ENCODE results near the gene CST6.
"Not testable (repeated sequence)": the region's sequence is repeated elsewhere in the genome, so short reads cannot be mapped to it uniquely, and the experiment has no call there.

The CST6 gene

GRCh38 chr11:66015454-66015881 lies 3.7 kb downstream of the CST6 start:
- no peak for DNase-seq (ENCODE audit: low spot score)

DNA sequence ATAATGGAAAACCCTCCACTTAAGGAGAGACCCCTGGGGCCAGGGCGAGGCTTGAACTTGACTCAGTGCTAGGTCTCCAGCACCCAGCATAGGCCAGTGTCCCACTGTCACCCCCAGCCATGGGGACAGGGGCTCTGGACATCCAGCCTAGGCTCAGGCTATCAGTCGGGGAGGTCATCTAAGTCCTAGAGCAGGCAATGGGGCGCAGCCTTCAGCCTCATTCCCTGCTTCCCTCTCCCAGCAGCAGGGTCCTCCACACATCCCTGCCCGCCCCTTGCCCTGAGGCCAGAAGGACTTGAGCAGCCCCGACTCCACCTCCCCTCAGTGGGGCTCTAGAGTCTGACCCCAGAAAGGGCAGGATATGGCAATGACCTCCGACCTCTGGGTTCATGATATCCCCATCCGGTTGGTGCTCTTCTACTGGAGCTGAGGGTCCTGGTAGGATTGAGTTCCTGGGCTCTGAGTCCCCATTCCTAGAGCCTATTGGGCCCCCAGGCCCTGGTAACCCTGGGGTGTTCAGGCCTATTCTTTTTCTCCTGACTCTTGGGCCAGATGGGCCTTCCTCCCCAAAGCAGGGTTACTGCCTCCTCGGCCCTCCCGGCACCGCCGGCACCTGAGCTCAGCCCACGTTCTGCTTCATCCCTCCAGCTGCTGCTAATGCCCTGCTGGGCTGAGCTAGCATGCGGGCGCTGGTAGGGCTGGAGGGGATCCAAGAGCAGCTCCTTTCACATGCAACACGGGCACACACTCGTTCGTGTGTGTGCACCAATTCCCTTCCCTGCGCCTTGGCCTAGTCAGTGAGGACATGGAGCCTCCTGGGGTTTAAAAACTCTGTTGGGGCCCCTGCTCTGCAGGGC lies 4.4 kb downstream of the CST6 start:
- no peak for DNase-seq (ENCODE audit: low spot score)

DNA sequence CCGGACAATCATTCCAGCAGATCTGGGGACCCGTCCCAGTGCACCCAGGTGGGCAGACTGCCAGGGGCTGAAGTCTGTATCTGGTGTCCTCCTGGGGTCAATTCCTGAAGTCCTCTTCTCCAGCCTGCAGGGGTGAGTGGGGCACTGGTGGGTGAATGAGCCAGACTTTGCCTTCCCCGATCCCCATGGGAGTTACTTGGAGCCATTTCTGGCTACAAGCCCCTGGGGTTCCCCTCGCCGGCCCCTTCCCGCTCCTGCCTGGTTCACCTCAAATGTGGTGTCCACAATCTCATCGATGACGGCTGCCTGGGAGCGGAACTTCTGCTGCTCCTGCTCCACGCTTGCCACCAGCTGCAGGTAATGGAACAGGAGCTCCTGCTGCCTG lies 5.0 kb downstream of the CST6 start:
- no peak for DNase-seq (ENCODE audit: low spot score)

- no peak for DNase-seq (ENCODE audit: low spot score)
Measured at GRCh38 chr11:66017321-66017720, 5.5 kb downstream of the CST6 start.

GRCh38 chr11:66020212-66020611 lies 8.4 kb downstream of the CST6 start:
- no peak for DNase-seq (ENCODE audit: low spot score)

DNA sequence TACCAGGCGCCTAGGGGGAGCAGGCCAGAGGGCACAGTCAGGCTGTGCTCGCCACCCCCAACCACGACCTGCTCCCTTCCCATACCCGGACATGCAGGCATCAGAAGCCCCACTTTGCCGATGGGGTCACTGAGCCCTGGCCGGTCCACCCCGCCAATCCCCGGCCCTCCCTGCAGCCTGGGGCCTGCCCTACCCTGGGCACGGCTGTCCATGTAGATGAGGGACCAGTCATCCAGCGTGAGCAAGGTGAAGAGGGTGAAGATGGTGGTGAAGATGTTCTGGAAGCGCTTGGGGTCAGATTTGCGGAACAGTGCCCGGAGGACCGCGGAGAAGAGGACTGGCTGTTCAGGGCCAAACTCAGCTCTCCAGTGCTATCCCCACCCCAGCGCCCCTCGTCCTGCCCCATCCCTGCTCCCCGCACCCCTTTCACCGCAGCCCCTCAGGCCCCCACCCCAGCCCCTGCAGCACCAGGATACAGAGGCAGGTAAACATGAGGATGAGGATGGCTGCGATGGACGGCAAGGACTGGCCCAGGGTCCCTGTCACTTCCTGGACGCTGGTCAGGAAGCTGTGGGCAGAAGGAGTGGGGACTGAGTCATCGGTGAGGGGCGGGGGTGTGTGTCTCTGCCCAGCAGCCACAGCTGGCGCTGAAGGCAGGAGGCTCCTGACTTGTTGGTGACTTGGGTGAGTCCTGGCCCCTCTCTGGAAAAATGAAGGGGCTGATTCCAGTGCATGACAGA lies 9.0 kb downstream of the CST6 start:
- no peak for DNase-seq (ENCODE audit: low spot score)

GRCh38 chr11:66022401-66023185 lies 10.8 kb downstream of the CST6 start:
- peak; percentile 16 for DNase-seq (ENCODE audit: low spot score)

DNA sequence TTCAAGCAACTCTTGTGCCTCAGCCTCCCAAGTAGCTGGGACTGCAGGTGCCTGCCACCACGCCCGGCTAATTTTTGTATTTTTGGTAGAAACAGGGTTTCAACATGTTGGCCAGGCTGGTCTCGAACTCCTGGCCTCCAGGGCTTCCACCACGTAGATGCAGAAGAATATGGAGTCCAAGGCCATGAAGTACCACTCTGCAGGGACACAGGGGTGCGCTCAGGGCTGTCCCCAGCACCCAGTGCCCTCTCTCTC lies 11.3 kb downstream of the CST6 start:
- DNase-seq (ENCODE audit: low spot score): not testable (repeated sequence)

DNA sequence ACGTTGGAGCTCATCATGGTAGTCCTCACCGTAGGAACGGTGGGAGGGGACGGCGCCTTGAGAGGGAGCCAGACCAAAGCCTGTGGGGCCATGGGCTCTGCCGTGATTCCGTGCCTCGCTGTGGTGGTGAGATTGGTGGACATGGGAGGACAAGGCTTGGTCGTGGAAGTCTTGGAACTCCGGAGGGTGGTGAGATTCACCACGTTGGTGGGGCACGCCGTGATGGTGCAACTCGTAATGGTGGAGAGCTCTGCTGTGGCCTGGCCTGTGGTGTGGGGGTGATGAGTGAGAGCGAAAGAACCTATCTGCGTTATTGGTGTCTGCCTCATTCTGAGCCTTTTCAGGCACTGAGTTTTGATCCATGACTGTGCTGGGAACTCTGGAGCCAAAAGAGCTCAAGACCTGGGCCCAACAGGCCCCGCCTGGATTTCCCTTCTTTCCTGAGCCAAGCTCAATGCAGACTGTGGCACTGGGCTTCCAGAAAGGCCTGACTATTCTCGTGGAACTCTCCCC lies 14.3 kb downstream of the CST6 start, which contains the start of gene CATSPER1:
CATSPER1 (minus strand) TSS at position 463 of the 513 bp plus-strand sequence; CDS start at position 363, 100 bp downstream.
- DNase-seq (ENCODE audit: low spot score): no peak

- DNase-seq (ENCODE audit: low spot score): no peak
Measured at GRCh38 chr11:66032957-66033735, 21.3 kb downstream of the CST6 start.

- DNase-seq (ENCODE audit: low spot score): peak; percentile 25
Measured at GRCh38 chr11:66035653-66036333, 24.0 kb downstream of the CST6 start.

- DNase-seq (ENCODE audit: low spot score): no peak
Measured at GRCh38 chr11:66036334-66036710, 24.5 kb downstream of the CST6 start.

- DNase-seq (ENCODE audit: low spot score): no peak
Measured at GRCh38 chr11:66037327-66037726, 25.5 kb downstream of the CST6 start.

DNA sequence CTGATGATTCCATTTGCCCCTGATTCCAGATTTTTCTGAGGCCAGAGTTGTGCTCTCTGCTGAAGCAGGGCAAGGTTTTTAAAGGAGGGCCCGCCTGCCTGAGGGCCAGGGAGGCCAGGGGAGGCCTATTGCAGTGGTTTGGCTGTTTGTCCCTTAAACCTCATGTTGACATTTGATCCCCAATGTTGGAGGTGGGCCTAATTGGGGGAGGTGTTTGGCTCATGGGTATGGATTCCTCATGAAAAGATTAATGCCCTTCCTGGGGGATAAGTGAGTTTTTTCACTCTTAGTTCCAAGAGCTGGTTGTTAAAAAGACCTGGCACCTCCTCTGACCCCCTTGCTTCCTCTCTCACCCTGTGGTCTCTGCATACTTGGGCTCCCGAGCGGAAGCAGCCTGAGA lies 28.0 kb downstream of the CST6 start:
- DNase-seq (ENCODE audit: low spot score): no peak

- DNase-seq (ENCODE audit: low spot score): no peak
Measured at GRCh38 chr11:66042227-66042995, 30.6 kb downstream of the CST6 start.

DNA sequence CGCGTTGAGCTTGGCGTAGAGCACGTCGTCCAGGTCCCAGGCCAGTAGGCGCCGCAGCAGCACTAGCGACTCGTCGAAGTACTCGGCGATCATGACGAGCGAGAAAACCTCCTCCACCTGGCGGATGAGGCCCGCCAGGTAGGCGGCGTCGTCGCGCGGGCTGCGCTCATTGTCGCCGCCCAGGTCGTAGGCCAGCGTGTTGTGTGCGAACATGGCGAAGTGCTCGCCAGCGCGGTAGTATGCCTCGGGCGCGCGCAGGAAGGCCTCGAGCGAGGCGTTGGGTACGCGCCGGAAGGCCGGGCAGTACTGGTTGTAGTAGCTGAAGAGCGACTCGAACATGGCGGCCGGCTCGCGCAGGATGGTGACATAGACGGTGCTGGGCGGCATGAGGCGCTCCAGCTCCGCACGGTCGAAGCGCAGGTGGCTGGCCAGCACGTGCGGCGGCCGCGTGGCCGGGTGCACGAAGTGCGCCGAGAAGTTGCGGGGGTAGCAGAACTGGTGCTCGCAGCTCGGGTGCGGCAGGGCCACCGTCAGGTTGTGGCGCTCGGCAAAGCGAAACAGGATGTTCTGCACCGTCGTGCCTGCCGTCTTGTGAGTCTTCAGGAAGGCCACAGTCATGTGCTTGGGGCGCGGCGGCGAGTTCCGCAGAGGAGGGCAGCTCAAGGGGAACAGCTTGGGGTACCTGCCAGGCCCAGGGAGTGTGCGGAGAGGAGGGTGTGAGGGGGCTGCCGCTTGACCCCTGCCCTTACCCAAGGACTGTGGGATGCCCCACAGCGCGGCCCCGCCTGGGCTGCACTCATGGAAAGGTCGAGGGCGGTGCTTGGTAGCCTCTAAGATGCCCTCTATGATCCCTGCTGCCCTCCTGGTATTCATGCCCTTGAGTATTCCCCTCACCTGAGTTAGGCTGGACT lies 31.4 kb downstream of the CST6 start:
- no peak for DNase-seq (ENCODE audit: low spot score)

GRCh38 chr11:66044757-66045156 lies 32.9 kb downstream of the CST6 start:
- DNase-seq (ENCODE audit: low spot score): no peak

DNA sequence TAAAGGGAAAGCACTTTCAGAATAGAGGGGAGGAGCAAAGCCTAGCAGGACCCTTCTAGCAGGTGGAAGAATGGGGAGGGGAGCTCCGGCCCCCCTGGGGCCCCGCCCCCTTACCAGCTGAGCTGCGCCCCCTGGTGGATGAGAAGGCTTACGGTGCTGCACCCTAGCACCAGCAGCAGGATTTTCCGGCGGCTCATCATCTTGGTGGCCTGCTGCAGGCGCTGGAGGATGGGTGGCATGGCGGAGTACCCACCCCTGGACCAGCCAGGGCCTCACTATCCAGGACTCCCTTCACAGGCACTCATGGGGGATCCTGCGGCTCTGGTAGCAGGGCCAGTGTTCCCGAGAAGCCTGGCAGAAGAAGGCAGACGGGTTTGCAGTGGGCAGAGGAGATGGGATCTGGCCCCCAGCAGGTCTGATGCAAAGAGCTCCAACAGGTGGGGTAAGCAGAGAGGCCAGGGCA lies 33.4 kb downstream of the CST6 start:
- peak; percentile 71 for DNase-seq (ENCODE audit: low spot score)

DNA sequence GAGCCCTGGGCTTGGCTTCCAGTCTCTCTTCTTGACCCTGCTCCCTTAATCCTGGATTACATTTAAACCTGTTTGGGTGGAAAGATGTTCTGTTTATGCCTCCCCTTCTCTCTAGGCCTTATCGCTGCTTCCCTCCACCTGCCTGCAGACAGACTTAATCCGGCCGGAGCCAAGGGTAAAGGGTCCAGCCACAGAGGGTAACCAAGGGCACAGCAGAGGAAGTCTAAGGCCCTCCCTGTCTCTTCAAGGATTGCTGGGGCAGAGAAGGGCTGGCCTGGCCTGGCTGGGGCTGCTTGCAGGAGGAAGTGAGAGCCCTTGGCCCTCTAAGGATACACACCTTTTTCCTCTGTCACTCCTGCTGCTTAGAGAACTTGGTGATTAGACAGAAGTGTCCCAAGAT lies 35.1 kb downstream of the CST6 start:
- no peak for DNase-seq (ENCODE audit: low spot score)

Data from putamen (tissue), 1 donor.